ENCODE measurements around the gene RYK.

GRCh38 chr3:134199240-134199639 is 51.4 kb downstream of the RYK start:
- TF ChIP-seq CTCF (conservative IDR thresholded peaks at IDR 0.05) (no peak), EZH2 (IDR thresholded peaks at IDR 0.05; ENCODE audit: low read depth) (no peak)
